Upper lobe of left lung (tissue), 4 donors: ENCODE results near the gene PPP1R12B.
"Not testable (repeated sequence)": the region's sequence is repeated elsewhere in the genome, so short reads cannot be mapped to it uniquely, and the experiment has no call there.

Source experiments
- POLR2A ChIP-seq, 4 donors: fragments of 450-650 bp; IDR thresholded peaks; one replicate each; pipeline ENCODE4 v1.5.1; 2016 to 2017; ENCODE audit warnings: antibody characterized with exemption in 4 of 4, mild to moderate bottlenecking in 2 of 4
- POLR2AphosphoS5 ChIP-seq, 2 donors: sonication (generic); formaldehyde crosslinking; IDR thresholded peaks; one replicate each; pipeline ENCODE4 v1.5.1; 2017; ENCODE audit warnings: antibody characterized with exemption in 2 of 2

DNA sequence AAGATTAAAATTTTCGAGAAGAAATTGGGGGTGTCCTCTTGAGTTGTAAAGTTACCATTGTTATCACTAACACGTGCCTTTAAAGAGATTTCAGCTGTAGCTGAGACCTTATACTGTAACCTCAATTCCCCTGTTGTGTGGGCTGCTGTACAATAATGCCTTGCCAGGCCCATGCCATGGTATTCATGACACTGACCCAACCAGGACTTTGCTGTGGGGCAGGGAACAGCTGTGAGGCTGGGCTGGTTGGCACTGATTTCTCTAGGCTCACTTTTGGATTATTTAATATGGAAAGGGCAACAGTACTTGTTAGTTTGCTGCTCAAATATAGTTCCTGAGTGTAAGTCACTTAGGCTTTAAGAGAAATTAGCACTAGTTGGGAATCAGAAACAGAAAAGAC lies 54.9 kb downstream of the PPP1R12B start:
- not testable (repeated sequence) for TF ChIP-seq POLR2A, POLR2AphosphoS5 (IDR thresholded peaks at IDR 0.05)
